HG03045 (cell line): ENCODE results near the gene PTGES3.
A peak's percentile ranks its signal among the peaks of the same experiment; 100 is the strongest.
"Not testable (repeated sequence)": the region's sequence is repeated elsewhere in the genome, so short reads cannot be mapped to it uniquely, and the experiment has no call there.

Source experiments
- ATAC-seq: cut with Tn5 transposase; IDR thresholded peaks from one replicate; pipeline ENCODE4 v1.9.1; 2021; ENCODE audit warnings: mild to moderate bottlenecking, moderate library complexity; ENCODE audit not compliant: unreplicated experiment

The PTGES3 gene

DNA sequence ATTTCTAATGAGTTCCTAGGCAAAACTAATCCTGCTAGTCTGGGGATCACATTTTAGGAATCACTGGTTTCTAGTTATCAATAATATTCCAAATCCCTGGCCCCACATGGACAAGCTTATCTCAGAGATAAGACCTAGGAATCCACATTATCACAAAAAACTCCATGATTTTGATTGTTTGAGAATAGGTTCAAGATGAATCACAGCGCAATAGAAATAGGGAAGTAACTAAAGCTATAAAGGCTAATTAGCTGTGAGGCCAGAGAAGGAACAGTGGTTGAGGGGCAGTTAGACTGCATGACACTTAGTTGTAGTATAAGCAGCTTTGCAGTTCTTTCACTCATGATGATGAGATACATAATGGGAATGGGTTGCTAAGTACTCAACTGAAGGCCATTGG, 29.2 kb downstream of the PTGES3 start:
- no peak for ATAC-seq

DNA sequence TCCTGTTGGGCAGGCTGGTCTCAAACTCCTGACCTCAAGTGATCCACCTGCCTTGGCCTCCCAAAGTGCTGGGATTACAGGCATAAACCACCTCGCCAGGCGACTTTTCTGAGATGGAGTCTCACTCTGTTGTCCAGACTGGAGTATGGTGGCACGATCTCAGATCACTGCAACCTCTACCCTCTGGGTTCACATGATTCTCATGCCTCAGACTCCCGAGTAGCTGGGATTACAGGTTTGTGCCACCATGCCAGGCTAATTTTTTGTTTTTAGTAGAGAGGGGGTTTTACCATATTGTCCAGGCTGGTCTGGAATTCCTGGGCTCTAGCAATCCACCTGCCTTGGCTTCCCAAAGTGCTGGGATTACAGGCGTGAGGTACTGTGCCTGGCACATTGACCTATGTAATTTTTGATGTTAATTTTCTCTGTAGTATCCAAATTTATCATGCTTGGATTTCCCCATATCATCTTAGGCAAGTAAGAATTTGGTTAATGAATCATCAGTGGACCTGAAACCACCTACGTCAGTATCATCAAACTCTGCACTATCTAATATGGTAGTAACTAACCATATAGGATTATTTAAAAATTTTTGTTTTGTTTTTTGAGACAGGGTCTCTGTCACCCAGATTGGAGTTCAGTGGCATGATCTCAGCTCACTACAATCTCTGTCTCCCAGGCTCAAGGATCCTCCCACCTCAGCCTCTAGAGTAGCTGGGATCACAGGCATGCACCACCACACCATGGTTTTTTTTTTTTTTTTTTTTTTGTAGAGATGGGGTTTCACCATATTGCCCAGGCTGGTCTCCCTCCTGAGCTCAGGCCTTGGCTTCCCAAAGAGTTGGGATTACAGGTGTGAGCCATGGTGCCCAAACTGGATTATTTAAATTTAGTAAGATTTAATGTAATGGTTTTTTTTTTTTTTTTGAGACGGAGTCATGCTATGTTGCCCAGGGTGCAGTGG, 30.4 kb downstream of the PTGES3 start:
- ATAC-seq, result no peak

GRCh38 chr12:56653781-56654180, 34.3 kb downstream of the PTGES3 start:
- ATAC-seq, result not testable (repeated sequence)

- not testable (repeated sequence) for ATAC-seq
Measured at GRCh38 chr12:56648023-56648422, 40.1 kb downstream of the PTGES3 start.

- peak; percentile 98 for ATAC-seq
Measured at GRCh38 chr12:56645717-56646446, 42.2 kb downstream of the PTGES3 start, which contains the start of gene ATP5F1B. Gene ATP5F1B, minus strand, starts transcription at chr12:56645984. Its CDS starts 21 bp downstream, at chr12:56645963.

GRCh38 chr12:56645201-56645716, 42.8 kb downstream of the PTGES3 start:
- ATAC-seq, result no peak

GRCh38 chr12:56644654-56645053, 43.4 kb downstream of the PTGES3 start:
- no peak for ATAC-seq

- no peak for ATAC-seq
Measured at GRCh38 chr12:56641219-56641618, 46.9 kb downstream of the PTGES3 start.

DNA sequence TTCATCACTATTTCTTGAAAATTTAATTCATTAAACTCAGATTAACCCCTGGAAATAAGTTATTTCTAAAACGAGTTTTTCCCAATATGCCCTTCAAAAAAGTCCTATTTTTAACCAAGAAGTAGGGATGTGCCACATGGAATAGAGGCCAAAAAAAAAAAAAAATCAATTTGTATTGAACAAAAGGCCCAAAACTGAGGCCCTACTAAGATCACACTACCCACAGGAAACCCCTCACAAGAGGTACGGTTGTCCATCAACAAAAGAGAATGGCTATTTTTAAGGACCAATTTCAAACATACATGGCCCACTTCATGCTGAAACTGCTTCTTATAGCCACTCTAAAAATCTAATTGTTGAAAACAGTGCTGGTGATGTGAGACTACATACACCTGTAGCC, 50.5 kb downstream of the PTGES3 start:
- ATAC-seq, result no peak

DNA sequence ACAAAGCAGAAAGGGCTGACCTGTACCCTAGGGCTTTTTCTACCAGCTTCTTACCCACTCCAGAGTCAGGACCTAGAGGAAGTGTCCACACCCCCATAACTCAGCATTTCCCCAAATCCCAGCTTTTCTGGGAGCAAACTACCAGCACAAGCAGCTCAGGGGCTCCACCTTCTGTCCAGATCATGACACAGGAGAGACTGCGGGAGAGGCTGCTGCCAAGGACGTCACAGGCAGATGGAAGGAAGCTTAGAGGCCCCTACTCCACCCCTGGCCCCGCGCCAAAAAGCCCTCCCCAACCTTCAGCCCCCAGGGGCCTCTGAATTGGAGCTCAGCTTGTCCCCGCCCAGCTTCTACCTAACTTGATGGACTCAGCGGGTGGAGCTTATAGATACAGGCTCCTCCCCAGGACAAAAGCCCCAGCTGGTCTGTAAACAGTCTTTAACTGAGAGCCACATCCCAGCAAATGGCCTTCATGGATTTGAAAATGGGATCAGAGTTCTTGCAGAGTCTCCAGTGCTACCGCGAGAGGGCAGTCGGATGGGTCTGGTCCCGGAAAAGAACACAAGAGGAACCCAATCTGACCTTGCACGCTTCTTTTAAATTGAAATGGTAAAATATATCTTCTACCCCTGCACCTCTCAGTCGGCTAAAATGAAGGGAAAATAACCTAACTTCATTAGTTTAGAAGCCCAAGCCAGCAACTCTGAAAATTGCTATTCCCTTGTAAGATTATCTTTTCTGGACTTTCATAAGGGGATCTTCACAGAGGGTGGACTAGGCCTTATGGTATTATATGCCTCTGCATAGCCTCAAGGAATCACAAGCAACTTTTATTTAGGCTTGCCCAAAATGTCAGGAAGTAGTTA, 51.2 kb downstream of the PTGES3 start:
- peak; percentile 53 for ATAC-seq

- ATAC-seq, result peak; percentile 41
Measured at GRCh38 chr12:56635806-56636674, 52.0 kb downstream of the PTGES3 start.

GRCh38 chr12:56634837-56635791, 53.0 kb downstream of the PTGES3 start:
- peak; percentile 27 for ATAC-seq

- ATAC-seq, result no peak
Measured at GRCh38 chr12:56634242-56634836, 53.7 kb downstream of the PTGES3 start.

GRCh38 chr12:56633468-56634241, 54.4 kb downstream of the PTGES3 start:
- no peak for ATAC-seq

DNA sequence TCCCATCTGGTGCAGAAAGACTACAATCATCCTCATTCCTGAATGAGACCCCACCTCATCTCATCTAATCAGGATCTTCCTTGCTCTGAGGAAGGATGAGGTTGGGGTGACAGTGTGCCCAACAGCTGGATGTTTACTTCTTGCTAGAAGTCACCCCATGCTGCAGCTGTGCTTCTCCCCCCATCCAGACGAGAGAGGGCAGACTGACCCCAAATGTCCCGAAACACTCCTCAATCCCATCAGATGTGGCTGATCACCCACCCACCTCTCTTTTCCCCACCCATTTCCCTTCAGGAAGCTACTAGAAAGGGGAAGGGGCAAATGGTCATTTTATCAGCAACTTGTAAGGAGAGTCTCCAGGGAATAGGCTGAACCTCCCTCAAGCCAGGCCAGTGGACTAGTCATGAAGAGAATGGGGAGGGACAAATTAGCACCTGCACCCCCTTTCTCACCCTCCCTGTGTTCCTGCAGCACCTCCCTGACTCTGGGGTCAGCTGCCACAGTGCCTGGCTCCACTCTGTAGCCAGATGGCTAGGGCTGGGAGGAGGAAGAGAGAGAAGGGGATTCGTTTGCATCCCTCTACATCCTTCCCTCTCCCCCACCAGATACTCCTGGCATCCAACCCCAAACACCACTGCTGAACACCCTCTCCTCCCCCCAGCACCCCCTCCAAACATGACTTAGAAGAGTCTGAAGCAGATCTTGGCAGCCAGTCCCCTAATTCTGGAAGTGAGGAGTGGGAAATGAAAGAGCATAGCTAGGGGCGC, 55.2 kb downstream of the PTGES3 start:
- ATAC-seq, result no peak
